ENCODE data around the gene SUMO3.

The SUMO3 gene

GRCh38 chr21:44762221-44763049, 55.4 kb downstream of the SUMO3 start:
- no peak overlapping the region for H3K27ac ChIP-seq
- ChIA-PET POLR2A (ENCODE audit: low non-redundant PET) (no interaction called here), CTCF (interaction anchor here (0.5 to 0.8 kb wide), 2 partner anchors 20 to 252 kb away, joined by 4 to 5 read pairs; no protein-coding TSS in a partner anchor)
- no peak for DNase-seq (ENCODE audit: low spot score)
- TF ChIP-seq CTCF (conservative IDR thresholded peaks at IDR 0.05; ENCODE audit: low read depth): no peak

- DNase-seq (ENCODE audit: low spot score): no peak
- H3K27ac ChIP-seq: no peak overlapping the region
- ChIA-PET CTCF (interaction anchor here (0.8 kb wide), 1 partner anchor 19 kb away, joined by 5 read pairs; no protein-coding TSS in a partner anchor), POLR2A (ENCODE audit: low non-redundant PET) (no interaction called here)
- no peak for TF ChIP-seq CTCF (conservative IDR thresholded peaks at IDR 0.05; ENCODE audit: low read depth)
Observed at GRCh38 chr21:44761747-44762208, 56.1 kb downstream of the SUMO3 start.

GRCh38 chr21:44761011-44761729, 56.7 kb downstream of the SUMO3 start:
- DNase-seq (ENCODE audit: low spot score): no peak
- no peak overlapping the region for H3K27ac ChIP-seq
- peak; percentile 30; the same call in 1 of the 2 replicates for TF ChIP-seq CTCF (conservative IDR thresholded peaks at IDR 0.05; ENCODE audit: low read depth)
- ChIA-PET CTCF (interaction anchor here (0.6 to 1.2 kb wide), 5 partner anchors 8 to 703 kb away, joined by 3 to 5 read pairs (median 4); no protein-coding TSS in a partner anchor), POLR2A (ENCODE audit: low non-redundant PET) (no interaction called here)

- no peak for DNase-seq (ENCODE audit: low spot score)
- CTCF ChIA-PET: interaction anchor here (0.6 to 1.2 kb wide), 3 partner anchors 18 to 251 kb away, joined by 3 to 5 read pairs (median 4); no protein-coding TSS in a partner anchor
- POLR2A ChIA-PET (ENCODE audit: low non-redundant PET): no interaction called here
- H3K27ac ChIP-seq: no peak overlapping the region
- no peak for TF ChIP-seq CTCF (conservative IDR thresholded peaks at IDR 0.05; ENCODE audit: low read depth)
Observed at GRCh38 chr21:44760376-44760775, 57.5 kb downstream of the SUMO3 start.

GRCh38 chr21:44759628-44760285, 58.1 kb downstream of the SUMO3 start:
- ChIA-PET POLR2A (ENCODE audit: low non-redundant PET) (no interaction called here), CTCF (interaction anchor here (0.9 to 1.2 kb wide), 2 partner anchors 34 to 250 kb away, joined by 3 to 5 read pairs; no protein-coding TSS in a partner anchor)
- no peak for DNase-seq (ENCODE audit: low spot score)
- no peak overlapping the region for H3K27ac ChIP-seq
- TF ChIP-seq CTCF (conservative IDR thresholded peaks at IDR 0.05; ENCODE audit: low read depth): no peak
